Kidney (tissue), 14 donors: Measurements from ENCODE around the gene GAP43. TPM values are rescaled to one million over a fixed set of nuclear protein-coding genes. Genes with fewer than 3 reads are reported as not detected.
A peak's percentile ranks its signal among the peaks of the same experiment; 100 is the strongest.

Experiments used
- DNase-seq, 5 donors: peaks; one replicate each; pipeline ENCODE4 v3.0.0-alpha.2; 2013 to 2020
- FAIRE-seq: peaks from 2 replicates; lab custom pipeline; 2012; peaks lifted over from hg19 to GRCh38; lab: Jason Lieb, UNC
- H3K27ac ChIP-seq, 2 donors: one replicate each; pipeline ENCODE4 v1.7.0; 2013; ENCODE audit warnings: low read depth in 2 of 2, low read length in 2 of 2, inconsistent platforms in 1 of 2
- H3K27me3 ChIP-seq: one replicate; pipeline ENCODE4 v1.7.1; 2013; ENCODE audit warnings: low read length, inconsistent platforms; ENCODE audit not compliant: control insufficient read depth, insufficient read depth
- H3K36me3 ChIP-seq, 3 donors: one replicate each; pipeline versions ENCODE4 v1.7.0 to v1.7.1; 2013; ENCODE audit warnings: low read length in 3 of 3, control low read depth in 1 of 3, inconsistent platforms in 1 of 3; ENCODE audit not compliant: insufficient read depth in 3 of 3, control insufficient read depth in 2 of 3
- H3K4me1 ChIP-seq, 3 donors: one replicate each; pipeline versions ENCODE4 v1.7.0 to v1.7.1; 2013; ENCODE audit warnings: low read length in 3 of 3, inconsistent platforms in 1 of 3, low read depth in 1 of 3; ENCODE audit not compliant: control insufficient read depth in 2 of 3, insufficient read depth in 2 of 3
- H3K4me3 ChIP-seq, 3 donors: one replicate each; pipeline versions ENCODE4 v1.7.0 to v1.8.1; 2013; ENCODE audit warnings: low read length in 3 of 3, control low read depth in 1 of 3, inconsistent platforms in 1 of 3
- H3K9ac ChIP-seq, 3 donors: one replicate each; pipeline versions ENCODE4 v1.7.0 to v1.7.1; 2013; ENCODE audit warnings: low read length in 3 of 3, control low read depth in 1 of 3, inconsistent platforms in 1 of 3
- H3K9me3 ChIP-seq, 3 donors: one replicate each; pipeline versions ENCODE4 v1.7.0 to v1.7.1; 2013; ENCODE audit warnings: low read length in 3 of 3, control low read depth in 1 of 3, inconsistent platforms in 1 of 3; ENCODE audit not compliant: control insufficient read depth in 2 of 3, insufficient read depth in 1 of 3
- intact Hi-C: fragments of 100-400 bp; cut with DNase I; formaldehyde crosslinking; loops from one replicate; pipeline ENCODE4 v1.11.1; 2022
- polyA plus RNA-seq: library from polyadenylated mRNA; stranded (reverse); fragments of 350-450 nt; fragmentation: Illumina TruSeq; extraction: RNeasy Lipid Tissue Mini Kit (QIAGEN cat#74804); gene quantifications from one replicate; pipeline ENCODE4 v1.2.3, GENCODE V29; 2014; ENCODE audit warnings: low read depth, low replicate concordance; ENCODE audit not compliant: insufficient read depth
- total RNA-seq: library from RNA; stranded (reverse); fragmentation: NEBNext Ultra II Directional; extraction: Animal tissue kit (Norgen Biotek cat#: 25700); gene quantifications from one replicate; pipeline ENCODE4 v1.2.1, GENCODE V29; 2021
- TF ChIP-seq, protein P1 (sequence below): IDR thresholded peaks from 3 replicates; pipeline ENCODE4 v1.5.1; 2012; ENCODE audit warnings: mild to moderate bottlenecking, moderate library complexity, borderline replicate concordance; ENCODE audit not compliant: insufficient read depth; ENCODE audit errors: extremely low read depth
- donor health status: control.
- donor health status: control.
- donor health status: control.
- donor health status: control.
- donor health status: control.
- donor health status: DM: yes; HTN: yes; CAD: no.
- donor health status: Normal renal cell carcinoma (clear cell type).

Gene GAP43
- total and polyA plus RNA-seq, 2 donors from 2014 or later: 0.19 TPM; not detected in 1

DNA sequence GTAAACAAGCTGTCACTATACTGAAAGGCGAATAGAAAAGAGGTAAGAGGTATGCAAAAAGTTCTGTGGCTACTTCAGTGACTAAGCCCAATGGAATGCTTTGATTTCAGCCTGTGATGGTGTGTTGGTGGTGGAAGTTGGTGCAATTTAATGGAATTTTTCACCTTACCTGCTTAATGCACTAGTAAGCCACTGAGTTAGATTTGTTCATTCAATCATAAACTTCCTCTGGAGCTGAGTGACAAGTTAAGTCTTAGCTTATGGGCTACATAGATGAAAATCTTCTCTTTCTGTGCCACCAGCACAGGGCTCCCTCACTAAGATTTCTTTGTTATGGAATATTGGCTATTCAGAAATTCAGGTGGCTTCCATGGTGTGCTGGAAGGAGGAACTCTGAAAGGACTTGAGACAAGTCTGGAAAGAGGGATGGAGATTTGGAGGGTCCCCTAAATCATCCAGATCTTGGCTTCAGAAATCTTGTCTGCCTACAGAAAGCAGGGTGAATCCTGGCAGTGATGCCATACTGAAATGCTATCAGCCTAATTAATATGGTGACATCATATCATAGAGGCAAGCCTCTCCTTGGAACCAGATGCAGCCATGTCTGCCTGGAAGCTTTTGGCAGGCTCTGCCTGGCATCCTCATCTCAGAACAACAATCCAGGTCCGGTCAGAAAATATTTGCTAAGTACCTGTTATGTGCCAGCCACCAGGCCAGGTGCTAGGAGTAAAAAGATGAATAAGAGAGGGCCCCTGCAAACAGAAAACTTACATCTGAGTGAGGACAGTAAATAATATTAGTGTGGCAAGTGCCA lies 8.1 kb upstream of the GAP43 start:
- Histone ChIP-seq H3K36me3 (no peaks in the 10 kb centered on the region), H3K9ac (no peak overlapping the region), H3K9me3 (no peaks in the 10 kb centered on the region), H3K27ac (no peak overlapping the region), H3K27me3 (no peaks in the 10 kb centered on the region), H3K4me3 (no peak overlapping the region), H3K4me1 (no peaks in the 10 kb centered on the region)
- FAIRE-seq: no peak
- peak in 2 of 5 donors; percentile 33 to 44 for DNase-seq
- intact Hi-C loops: no loop called here
- TF ChIP-seq, protein P1, sequence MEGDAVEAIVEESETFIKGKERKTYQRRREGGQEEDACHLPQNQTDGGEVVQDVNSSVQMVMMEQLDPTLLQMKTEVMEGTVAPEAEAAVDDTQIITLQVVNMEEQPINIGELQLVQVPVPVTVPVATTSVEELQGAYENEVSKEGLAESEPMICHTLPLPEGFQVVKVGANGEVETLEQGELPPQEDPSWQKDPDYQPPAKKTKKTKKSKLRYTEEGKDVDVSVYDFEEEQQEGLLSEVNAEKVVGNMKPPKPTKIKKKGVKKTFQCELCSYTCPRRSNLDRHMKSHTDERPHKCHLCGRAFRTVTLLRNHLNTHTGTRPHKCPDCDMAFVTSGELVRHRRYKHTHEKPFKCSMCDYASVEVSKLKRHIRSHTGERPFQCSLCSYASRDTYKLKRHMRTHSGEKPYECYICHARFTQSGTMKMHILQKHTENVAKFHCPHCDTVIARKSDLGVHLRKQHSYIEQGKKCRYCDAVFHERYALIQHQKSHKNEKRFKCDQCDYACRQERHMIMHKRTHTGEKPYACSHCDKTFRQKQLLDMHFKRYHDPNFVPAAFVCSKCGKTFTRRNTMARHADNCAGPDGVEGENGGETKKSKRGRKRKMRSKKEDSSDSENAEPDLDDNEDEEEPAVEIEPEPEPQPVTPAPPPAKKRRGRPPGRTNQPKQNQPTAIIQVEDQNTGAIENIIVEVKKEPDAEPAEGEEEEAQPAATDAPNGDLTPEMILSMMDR: no peak

DNA sequence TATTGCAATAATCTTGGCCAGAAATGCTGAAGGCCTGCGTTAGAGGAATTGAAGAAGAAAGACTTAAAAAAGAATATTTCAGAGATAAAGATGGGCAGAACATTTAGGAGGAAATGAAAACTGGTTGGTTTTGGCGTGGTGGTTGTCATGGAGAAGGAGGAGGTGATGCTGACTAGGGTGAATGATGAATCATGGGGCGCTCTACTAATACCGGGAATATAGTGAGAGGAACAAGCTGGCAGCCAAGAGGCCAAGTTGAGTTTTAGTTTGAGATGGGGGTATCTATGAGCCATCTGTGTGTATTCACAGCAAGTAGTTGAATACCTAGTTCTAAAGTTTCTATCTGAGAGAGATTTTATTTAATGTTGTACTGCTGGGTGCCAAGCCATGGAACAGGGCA lies 6.8 kb upstream of the GAP43 start:
- no peak overlapping the region for H3K4me3 ChIP-seq
- no peak overlapping the region for H3K27ac ChIP-seq
- intact Hi-C loops: no loop called here
- H3K4me1 ChIP-seq: no peaks in the 10 kb centered on the region
- DNase-seq (no peak), FAIRE-seq (no peak)
- TF ChIP-seq, protein P1: no peak
- H3K27me3 ChIP-seq: no peaks in the 10 kb centered on the region
- H3K9me3 ChIP-seq: no peaks in the 10 kb centered on the region
- H3K36me3 ChIP-seq: no peaks in the 10 kb centered on the region
- no peak overlapping the region for H3K9ac ChIP-seq

DNA sequence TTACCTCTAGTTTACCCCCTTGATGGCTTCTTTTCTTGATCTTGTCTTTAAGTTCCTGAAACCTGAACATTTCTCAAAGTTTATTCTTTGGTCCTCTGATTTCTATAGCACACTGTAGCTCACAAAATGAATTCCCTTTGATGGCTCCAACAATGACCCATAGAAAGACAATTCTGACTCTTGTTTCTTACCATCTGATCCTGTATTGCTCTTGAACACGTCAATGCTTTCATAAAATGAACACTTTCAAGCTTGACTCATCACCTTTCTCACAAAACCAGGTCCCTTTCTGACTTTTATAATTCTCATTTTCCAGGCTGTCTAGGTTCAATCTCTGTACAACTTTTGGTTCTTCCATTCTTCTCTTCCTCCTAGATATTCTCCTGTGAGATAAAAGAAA lies 5.7 kb upstream of the GAP43 start:
- FAIRE-seq (no peak), DNase-seq (no peak)
- Histone ChIP-seq H3K27ac (no peak overlapping the region), H3K9me3 (no peaks in the 10 kb centered on the region), H3K4me1 (no peaks in the 10 kb centered on the region), H3K4me3 (no peak overlapping the region), H3K27me3 (no peaks in the 10 kb centered on the region), H3K9ac (no peak overlapping the region), H3K36me3 (no peaks in the 10 kb centered on the region)
- TF ChIP-seq, protein P1: no peak
- intact Hi-C loops: no loop called here
